Kidney glomerular epithelial cell (primary cell): Measurements from ENCODE around the gene FOS.

Experiments
- DNase-seq: peaks from one replicate; lab custom pipeline; 2025; lab: John Stamatoyannopoulos, UW

Gene FOS

DNA sequence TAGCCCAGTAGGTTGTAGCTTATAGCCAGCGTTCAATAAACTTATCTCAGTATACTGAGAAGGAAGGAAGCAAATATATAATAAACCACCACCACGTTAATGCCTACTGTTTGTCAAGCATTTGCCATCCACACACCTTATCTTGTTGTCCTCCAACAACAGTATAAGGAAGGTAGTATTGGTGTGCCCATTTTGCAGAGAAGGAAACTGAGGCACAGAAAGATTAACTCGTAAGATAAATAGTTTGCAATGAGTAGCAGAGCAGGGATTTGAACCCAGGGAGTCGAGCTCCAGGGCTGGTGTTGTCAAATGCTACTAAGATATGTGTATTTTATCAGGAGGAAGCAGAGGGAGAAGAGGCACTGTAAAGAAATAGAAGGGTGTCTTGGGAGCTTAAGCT lies 27.8 kb upstream of the FOS start:
- no peak for DNase-seq

DNA sequence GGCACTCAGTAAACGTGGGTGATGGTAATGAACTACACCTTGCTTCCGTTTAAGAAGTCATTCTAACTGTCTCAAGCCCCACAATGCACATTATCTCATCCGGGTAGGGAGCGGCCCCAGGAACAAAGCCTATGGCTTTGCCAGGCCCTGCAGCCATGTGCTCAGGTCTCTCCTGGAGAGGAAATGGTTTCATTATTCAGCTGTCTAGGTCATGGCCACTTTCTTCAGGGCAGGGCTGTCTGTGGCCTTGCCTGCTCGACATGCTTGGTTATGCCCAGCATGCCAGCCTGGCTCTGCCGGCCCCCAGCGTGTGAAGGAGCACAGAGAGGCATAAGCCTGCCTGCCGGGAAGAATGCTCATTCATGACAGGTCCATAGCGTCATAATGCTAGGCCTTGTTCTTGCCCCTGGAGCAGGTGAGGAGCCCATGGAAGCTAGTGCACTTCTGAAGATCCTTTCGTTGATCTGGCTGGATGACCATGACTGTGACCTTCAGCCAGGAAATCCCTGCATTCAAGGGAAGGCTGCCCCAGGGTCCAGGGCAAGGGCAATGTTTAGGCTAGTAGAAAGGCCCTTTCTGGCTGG lies 26.3 kb upstream of the FOS start:
- DNase-seq = no peak

DNA sequence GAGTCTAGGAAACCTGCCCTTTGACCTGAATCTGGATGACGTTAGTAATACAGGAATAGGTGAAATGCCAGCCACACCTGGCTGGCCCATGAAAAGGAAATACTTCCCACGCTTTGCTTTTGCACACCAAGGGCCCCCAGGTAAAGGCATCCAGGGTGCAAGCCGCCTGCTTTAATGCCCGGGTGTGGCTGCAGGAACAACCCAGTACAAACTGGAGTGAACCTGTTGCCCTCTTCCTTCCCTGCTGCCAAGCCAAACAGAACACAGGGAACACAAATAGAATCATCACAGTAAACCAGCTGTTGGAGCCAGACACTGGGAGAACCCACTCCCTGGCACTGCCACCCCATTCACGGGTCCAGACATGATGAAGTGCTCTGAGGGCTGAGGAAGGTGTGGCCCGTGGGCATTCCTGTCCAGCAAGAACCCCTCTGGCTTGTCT lies 24.2 kb upstream of the FOS start:
- DNase-seq = no peak

DNA sequence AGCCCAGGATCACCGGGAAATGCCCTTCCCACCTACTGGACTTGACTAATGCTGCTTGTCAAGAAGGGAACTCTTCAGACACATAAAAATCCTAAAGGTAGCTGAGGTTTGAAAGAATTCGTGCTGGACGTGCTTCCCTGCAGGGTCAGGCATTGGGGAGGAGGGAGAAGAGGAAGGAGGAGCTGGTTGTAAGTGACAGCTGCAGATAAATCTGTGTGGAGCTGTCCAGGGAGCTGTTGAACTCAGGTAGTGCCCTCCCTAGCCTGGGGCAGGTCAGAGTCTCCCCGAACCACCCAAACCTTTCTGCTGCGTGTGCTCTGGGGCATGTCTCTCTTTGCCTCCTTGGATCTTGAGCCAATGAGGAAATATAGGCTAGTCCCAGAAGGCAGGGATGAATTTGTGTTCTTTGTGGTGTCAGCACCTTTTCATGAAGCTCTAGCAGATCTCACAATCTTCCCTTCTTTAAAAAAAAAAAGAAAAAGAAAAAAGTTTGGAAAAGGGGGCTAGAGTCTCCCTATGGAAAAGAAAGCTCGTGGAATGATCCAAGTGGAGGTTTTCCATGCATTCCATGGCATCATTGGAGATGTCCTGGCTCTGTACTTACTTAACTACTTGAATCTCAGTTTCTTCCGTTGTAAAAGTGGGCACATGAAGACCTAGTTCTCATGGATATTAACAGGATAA lies 23.6 kb upstream of the FOS start:
- DNase-seq = peak; percentile 50

DNA sequence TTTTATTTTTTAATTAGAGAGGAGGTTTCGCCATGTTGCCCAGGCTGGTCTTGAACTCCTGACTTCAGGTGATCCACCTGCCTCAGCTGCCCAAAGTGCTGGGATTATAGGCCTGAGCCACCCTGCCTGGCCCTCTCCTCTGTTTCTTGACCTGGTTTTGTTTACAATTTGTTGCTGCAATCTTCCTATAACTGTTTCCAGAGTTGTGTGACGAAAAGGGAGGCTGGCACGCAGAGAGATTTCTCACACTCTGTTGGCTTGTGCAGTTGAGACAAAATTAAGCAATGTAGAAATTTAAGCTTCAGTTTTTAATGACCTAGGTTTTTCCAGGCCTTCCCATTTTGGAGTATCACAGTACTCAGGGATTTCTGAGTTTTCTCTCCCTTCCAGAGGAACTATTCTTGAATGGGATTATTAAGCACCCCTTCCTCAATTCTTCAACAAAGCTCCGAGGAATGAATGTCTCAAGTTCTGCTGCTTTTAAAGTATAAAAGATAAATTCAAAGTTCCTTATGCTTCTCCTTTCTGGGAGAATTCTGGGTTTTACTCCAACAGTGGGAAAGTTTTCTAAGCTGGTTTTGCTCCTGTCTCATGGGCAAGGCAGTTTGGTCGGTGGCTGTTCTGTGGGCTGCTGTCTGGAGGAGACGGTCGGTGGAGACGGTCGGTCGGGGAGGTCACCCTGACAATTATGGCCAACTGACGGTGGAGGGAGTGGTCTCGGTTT lies 20.4 kb upstream of the FOS start:
- no peak for DNase-seq

DNA sequence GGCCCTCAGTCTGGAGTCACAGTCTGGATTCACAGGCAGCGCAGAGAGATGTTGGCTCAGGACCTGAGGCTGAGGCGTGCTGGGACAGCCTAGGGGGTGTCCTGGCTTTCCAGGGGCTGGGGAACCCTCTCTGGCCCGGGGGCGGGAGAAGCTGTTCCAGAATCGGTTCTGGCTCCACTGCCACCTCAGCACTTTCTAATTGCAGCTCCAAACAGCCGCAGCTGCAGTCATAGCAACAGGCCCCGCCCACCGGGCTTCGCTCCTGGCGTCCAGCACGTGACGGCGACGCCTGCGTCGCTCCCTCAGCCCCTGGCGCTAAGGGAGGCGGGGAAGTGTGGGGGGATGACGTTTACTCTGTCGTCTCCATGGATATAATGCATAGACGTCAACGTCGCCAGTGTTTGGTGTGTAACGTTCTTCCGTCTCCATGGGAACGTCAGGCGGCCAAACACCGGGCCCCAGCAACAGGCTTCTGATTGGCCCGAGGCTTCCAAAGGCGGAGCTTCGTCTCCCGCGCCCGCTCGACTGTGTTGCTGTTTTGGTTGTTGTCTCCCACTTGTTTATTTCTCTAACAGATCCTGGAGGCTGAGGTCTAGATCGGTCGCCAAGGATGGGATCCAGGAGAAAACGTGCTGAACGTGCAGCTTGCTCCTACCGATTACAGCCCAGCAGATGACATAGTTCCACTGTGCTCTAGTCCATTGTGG lies 19.7 kb upstream of the FOS start:
- DNase-seq = peak; percentile 90

DNA sequence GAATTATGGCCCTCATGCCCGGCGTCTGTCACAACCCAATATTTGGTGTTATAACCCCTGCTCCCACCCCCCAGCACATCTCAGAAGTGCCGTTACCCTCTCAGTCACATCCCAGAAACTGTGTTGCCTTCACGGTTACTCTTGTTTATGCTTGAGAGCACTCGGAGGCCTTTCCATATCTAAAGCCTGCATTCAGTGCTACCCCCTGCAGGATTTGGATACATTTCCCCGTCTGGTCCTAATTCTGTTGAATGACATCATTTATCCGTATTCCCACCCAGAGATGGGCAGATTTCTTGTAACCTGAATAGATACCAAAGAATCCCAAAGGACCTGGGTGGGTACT lies 19.1 kb upstream of the FOS start:
- DNase-seq = peak; percentile 58

DNA sequence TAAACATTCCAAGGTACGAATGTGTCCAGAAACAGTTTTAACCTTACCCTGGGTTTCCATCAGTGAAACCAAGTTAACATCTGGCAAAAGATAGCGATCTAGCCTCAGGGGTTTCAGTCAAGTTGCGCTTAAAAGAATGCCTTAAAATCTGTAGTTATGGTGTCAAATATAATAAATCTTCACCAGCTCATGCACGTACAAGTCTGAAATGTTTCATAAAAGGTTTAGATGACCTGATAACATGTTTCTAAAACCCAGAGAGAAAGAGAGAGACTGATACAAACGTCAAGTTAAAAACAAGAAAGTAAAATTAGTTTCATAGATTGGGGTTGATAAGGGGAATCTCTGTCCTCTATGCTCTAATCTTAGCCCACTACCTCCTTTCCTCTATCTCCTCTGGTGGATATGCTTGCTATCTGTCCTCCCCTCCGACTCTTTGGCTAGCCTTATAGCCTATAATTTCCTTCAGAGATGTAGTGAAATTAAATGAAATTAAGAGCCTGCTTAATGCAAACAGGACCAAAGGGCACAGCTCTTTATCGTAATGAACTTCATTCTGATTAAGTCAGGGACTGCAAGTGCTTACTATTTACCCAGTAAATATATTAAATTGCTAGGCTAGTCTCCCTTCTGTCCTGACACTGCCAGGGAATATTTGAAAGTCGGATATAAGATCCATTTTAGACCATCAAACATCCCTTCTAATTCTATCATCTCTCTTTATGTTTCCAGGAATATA lies 18.4 kb upstream of the FOS start:
- DNase-seq = no peak

DNA sequence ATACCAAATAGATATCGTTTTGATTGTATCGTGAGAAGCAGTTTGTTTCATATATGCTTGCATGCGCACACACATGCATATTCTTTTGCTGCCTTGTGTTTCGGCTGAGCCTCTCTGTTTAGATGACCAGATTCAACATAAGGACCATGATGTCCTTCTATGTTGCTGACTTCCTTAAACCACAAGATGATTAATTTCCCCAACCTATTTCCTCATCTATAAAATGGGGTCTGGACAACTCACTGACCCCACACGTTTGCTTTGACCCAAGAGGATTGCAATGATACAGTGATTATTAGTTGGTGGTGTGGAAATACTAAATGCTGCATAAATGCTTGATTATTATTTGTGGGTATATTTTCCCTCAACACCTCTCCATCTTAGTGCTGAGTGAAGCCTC lies 16.8 kb upstream of the FOS start:
- no peak for DNase-seq

DNA sequence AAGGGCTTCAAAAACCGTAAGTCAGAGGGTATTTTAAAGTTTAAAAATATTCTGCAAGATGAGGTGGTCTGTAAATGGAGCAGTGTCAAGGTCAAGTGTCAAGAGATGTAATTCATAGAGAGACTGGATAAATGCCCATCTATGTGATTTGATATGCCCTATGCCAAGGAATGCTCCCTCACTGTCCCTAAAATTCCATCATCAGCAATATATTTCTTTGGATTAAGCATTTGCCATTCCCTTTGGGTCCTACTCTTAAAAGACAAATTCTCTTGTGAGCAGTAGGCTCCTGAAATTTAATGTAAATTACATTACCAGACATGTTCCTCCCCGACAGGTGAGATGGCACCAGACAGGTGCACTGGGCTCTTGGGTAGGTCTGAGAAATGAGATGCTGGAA lies 16.0 kb upstream of the FOS start:
- DNase-seq = no peak

DNA sequence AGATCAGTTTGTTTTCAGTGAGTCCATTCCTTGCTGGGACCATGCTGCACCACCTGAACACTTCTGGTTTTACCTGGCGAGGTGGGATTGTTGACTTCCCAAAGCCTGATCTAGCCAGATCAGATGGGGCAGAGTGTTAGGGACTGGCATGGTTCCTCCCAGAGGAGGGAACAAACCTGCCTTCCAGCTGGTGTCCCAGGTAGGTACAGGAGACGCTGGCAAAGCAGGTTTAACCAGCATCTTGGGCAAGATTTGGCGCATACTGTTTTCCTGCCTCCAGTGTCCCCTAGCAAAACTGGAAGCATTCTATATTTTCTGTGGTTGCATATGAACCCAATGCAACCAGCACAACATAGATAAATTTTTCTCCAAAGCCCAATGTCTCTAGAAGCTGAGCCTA lies 14.6 kb upstream of the FOS start:
- no peak for DNase-seq

DNA sequence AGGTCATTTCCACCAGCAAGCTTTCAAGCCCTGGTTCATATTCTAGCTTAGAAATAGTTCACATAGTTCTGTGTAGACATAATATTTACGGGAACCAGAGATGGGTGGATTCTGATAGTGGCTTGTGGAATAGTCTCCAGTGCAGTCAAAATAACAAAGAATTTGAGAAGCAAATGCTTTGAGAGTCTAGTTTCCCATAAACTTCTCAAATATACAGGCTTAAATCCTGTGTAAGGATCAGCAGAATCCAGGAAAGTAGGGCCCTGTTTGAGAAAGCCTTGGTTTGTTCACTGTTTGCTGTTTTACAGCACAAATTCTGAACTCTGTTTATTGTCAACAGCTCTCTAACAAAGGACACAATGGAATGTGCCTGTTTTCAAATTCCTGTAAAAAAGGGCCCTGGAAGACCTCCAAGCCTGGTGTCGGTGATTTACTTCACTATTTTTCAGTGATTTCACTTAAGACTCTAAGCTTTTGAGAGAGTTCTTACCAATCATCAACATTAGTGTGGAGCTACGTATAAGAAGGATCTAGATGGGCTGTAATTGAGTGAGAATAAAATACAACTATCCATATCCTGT lies 11.4 kb upstream of the FOS start:
- peak; percentile 41 for DNase-seq

DNA sequence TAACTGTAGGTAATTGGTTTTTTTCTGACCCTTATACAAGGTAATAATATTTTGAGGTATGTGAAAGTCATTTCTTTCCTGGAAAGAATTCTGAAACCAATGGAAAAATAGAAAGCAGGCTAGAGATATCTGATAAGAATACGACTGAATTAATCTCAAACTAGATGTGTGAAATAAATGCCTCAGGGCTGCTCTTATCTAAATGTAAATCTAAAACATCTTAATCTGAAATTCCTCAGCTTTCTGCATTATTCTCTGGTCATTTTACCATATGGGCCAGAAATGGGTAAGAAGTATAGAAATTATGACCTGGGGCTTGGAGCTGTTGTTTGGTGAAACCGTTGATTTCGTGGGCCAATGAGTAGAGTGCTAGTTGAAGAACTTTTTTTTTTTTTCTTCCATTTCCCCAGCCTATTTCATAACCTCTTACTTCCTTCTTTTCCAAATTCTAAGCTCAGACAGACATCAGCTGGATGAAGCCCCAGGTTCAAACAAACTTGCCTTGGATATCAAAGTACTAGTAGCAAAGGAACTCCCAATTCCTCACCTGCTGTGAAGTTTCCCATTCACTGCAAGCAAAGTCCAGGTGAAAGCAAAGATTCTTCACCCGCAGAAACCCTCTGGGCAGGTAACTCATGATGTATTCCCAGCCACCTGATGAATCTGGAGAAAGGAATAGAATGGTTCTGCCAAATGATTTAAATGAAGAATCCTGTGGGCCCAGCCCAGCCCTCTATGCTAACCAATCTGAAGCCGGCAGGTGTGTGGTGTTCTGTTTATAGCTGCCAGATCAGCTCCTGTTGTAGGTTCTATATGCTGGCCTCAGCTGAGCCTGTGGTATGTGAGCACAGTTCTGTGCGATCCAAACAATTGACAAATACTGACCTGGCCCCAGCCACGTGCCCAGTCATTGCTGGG lies 9.7 kb upstream of the FOS start:
- no peak for DNase-seq

DNA sequence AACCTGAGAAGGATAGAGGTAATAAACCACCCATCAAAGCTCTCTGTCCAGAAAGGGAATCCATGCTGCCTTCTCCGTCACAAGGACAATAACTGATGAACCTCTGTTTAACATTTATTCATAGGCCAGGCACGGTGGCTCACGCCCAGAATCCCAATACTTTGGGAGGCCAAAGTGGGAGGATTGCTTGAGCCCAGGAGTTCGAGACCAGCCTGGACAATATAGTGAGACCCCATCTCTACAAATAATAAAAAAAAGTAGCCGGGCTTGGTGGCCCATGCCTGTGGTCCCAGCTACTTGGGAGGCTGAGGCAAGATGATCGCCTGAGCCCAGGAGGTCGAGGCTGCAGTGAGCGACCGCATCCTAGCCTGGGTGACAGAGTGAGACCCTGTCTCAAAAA lies 7.1 kb upstream of the FOS start:
- no peak for DNase-seq

DNA sequence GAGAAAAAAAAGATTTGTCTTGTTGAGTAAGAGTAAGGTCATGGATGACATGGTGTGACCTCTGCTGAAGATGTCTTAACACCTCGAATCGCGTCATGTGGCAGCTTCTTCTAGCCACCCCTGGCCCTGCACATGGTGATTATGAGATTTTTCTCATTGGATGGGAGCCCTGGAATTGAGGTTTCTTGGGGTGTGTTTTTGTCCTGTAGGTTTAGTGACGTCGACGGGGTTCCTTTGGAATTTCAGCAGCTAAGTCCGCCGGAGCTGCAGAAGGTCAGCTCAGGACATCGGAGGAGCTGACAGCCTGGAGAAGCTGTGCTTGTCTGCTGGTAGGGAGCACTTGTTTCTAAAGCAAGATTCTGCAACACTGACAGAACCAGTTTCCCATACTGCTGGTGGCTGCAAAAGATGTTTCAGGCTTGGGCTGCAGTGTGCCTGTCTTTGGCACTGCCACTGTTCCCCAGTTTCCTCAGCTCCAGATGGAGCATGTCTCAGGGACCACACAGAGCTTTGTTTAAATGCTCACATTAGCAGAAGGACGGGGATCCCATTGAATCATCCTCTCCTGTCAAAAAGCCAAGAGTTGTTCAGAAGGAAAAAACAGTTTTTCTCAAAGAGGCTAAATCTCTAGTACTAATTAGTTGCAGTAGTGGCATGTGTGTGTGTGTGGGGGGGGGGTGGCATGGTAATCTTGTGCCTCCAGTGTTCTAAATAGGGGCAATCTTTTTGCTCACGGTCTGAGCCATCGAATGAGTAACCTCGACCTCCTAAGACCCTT lies 5.2 kb upstream of the FOS start:
- no peak for DNase-seq

DNA sequence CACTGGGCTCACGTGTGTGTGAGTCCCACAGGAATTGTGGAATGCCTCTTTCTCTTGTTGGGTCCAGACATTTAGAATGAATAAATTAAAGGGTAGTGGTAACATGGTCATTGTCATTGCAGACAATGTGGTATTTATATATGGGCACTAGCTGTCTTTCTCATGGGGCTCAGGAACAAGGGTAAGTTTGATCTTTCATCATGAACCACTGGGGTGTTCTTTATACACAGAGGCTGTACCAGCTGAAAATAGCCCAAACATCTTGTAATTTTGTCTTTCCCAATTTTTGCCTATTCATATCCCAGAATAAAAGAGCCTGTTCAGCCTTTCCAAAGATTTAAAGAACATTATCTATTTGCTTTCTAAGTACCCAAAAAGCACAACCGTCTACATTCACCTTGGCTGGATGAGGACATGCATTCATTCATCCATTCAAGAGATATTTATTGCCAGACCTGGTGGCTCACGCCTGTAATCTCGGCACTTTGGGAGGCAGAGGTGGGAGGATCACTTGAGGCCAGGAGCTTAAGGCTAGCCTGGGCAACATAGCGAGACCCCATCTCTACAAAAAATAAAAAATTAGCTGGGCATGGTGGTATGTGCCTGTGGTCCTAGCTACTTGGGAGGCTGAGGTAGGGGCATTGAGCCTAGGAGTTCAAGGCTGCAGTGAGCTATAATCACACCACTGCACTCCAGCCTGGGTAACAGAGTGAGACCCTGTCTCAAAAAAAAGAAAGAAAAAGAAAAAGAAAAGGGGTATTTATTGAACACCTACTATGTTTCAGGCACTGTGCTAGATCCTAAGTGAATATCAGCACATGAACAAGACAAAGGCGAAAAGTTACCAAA lies 4.4 kb upstream of the FOS start:
- no peak for DNase-seq

DNA sequence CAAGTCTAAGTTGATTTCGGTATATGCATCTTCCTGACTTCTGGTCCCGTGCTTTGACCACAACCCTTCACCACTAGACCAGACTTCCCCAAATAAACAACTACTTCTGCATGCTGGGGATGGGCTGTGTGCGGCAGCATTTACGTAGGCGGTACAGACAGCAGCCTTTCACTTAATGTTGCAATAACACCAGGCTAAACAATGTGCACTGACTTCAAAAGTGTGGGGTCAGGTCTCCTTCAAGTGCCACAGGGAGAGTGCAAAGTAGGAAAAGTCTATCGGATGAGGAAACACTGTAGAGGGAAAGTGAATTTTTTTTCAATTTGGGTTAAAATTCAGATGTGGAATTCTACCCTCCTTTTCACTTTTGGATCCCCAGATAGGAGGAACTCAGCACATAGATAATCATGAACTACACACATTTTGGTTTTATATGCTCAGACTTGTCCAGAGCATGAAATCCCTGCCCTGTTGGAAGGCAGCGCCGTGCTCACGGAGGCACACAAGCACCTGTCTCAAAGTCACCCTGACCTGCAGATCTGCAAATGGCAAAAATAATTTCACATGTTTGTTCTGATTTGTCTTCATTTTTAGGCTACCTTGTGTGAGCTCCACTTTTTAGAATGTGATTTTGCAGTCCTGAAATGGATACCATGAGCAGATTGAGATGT lies 3.6 kb upstream of the FOS start:
- DNase-seq = no peak

DNA sequence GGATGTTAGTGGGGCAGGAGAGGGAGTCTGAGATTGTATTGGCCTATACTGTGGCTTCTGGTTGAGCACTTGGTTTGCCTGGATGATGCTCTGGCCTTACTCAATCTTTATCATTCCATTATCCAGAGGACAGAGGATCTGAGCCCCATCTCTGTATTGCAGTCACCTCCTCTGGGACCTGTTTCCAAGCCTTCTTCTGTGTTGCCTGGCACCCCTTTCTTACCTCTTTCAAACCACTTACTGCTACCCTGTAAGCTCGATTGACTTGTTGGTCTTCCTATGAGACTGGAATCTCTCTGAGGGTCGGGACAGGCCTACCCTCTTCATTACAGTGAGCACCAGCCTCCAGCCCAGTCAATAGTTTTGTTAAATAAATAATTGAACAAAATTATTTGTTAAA lies 3.0 kb upstream of the FOS start:
- no peak for DNase-seq
